Fibroblast of villous mesenchyme (primary cell): ENCODE results near the gene SCAMP2. TPM values are rescaled to one million over a fixed set of nuclear protein-coding genes. Genes with fewer than 3 reads are reported as not detected.

ENCODE experiments used
- DNase-seq: peaks from one replicate; pipeline ENCODE4 v3.0.0-alpha.2; 2010; ENCODE audit warnings: low read depth
- H3K4me3 ChIP-seq: 2 replicates; pipeline ENCODE4 v1.5.1; 2011; ENCODE audit warnings: low read depth, mild to moderate bottlenecking, low read length
- CTCF ChIP-seq: IDR thresholded peaks from 2 replicates; pipeline ENCODE4 v1.5.1; 2012; ENCODE audit warnings: low read depth, mild to moderate bottlenecking, low read length; ENCODE audit not compliant: insufficient read depth
- total RNA-seq: library from RNA; depleted of rRNA; stranded (reverse); fragments of >200 nt; gene quantifications from 2 replicates; pipeline ENCODE4 v1.2.3, GENCODE V29; 2012

The SCAMP2 gene
- total RNA-seq, 1 donor, result 33.7 TPM

- no peak overlapping the region for H3K4me3 ChIP-seq
- no peak for DNase-seq
- no peak for TF ChIP-seq CTCF
Observed at GRCh38 chr15:74832826-74833225, 40.3 kb downstream of the SCAMP2 start.

GRCh38 chr15:74831813-74832495 lies 41.2 kb downstream of the SCAMP2 start:
- TF ChIP-seq CTCF, result no peak
- DNase-seq, result no peak
- no peak overlapping the region for H3K4me3 ChIP-seq

- DNase-seq, result no peak
- H3K4me3 ChIP-seq, result no peak overlapping the region
- TF ChIP-seq CTCF, result no peak
Observed at GRCh38 chr15:74830868-74831267, 42.3 kb downstream of the SCAMP2 start.

GRCh38 chr15:74829991-74830390 lies 43.2 kb downstream of the SCAMP2 start:
- DNase-seq, result no peak
- H3K4me3 ChIP-seq, result no peak overlapping the region
- TF ChIP-seq CTCF, result no peak

GRCh38 chr15:74829486-74829885 lies 43.7 kb downstream of the SCAMP2 start:
- TF ChIP-seq CTCF, result no peak
- no peak for DNase-seq
- H3K4me3 ChIP-seq, result no peak overlapping the region

GRCh38 chr15:74828835-74829234 lies 44.3 kb downstream of the SCAMP2 start:
- H3K4me3 ChIP-seq, result no peak overlapping the region
- TF ChIP-seq CTCF, result no peak
- DNase-seq, result no peak

GRCh38 chr15:74827614-74828013 lies 45.6 kb downstream of the SCAMP2 start:
- TF ChIP-seq CTCF, result no peak
- no peak overlapping the region for H3K4me3 ChIP-seq
- DNase-seq, result no peak
